ENCODE results near the gene MED22. TPM values are rescaled to one million over a fixed set of nuclear protein-coding genes. Genes with fewer than 3 reads are reported as not detected.

Gene MED22
- total and polyA plus RNA-seq, 2 donors, result 13.1 to 13.6 TPM

GRCh38 chr9:133389562-133389961, 41.6 kb upstream of the MED22 start:
- H3K9me3 ChIP-seq (ENCODE audit: control insufficient read depth in 2 of 2, insufficient read depth in 1 of 2, low read length in 1 of 2), result peaks cover 0 to 4% of the 10 kb centered on the region in 2 donors
- no peak overlapping the region for H3K27ac ChIP-seq (ENCODE audit: low read depth in 1 of 2, low read length in 1 of 2)
- 96% methylated on average over 13 of the region's 13 CpGs for WGBS
- no peaks in the 10 kb centered on the region for H3K36me3 ChIP-seq (ENCODE audit: control insufficient read depth in 2 of 2, insufficient read depth in 2 of 2, low read length in 1 of 2)
- peaks cover 0 to 2% of the 10 kb centered on the region in 2 donors for H3K4me1 ChIP-seq (ENCODE audit: control insufficient read depth in 2 of 2, insufficient read depth in 2 of 2, low read length in 2 of 2)
- H3K4me3 ChIP-seq (ENCODE audit: low read length in 2 of 2), result no peak overlapping the region
- DNase-seq (ENCODE audit: low read depth in 6 of 9, low spot score in 9 of 9), result no peak
- H3K27me3 ChIP-seq (ENCODE audit: control insufficient read depth in 2 of 2, insufficient read depth in 1 of 2, low read length in 1 of 2), result peaks cover 0 to 4% of the 10 kb centered on the region in 2 donors

DNA sequence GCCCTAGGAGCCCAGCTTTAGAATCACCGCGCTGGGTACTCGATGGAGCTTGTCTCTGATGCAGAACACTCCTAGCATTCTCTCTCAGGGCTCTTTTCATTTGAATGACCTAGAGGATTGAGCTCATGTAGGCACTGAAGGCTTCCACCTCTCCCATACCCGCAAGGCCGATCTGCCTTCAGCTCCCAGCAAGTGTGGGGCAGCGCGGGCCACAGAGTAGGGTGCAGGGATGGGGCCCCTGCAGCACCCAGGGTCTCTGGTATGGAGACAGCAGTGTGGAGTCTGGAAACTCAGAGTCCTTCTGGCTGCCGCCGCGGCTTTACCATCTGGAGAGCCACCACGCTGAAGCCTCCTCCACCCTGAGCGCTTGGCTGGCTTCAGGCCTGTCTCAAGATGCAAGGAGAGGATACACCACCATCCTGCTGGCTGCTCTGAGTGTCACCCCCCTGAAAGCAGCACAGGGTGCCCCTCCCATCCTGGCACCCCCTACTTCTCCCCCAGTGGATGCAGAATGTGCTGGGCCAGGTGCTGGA, 41.2 kb upstream of the MED22 start:
- DNase-seq (ENCODE audit: low read depth in 6 of 9, low spot score in 9 of 9), result no peak
- Histone ChIP-seq H3K27me3 (ENCODE audit: control insufficient read depth in 2 of 2, insufficient read depth in 1 of 2, low read length in 1 of 2) (no peaks in the 10 kb centered on the region), H3K9me3 (ENCODE audit: control insufficient read depth in 2 of 2, insufficient read depth in 1 of 2, low read length in 1 of 2) (peaks cover 0 to 4% of the 10 kb centered on the region in 2 donors), H3K4me3 (ENCODE audit: low read length in 2 of 2) (no peak overlapping the region), H3K4me1 (ENCODE audit: control insufficient read depth in 2 of 2, insufficient read depth in 2 of 2, low read length in 2 of 2) (peaks cover 0 to 2% of the 10 kb centered on the region in 2 donors), H3K27ac (ENCODE audit: low read depth in 1 of 2, low read length in 1 of 2) (no peak overlapping the region), H3K36me3 (ENCODE audit: control insufficient read depth in 2 of 2, insufficient read depth in 2 of 2, low read length in 1 of 2) (no peaks in the 10 kb centered on the region)
- 98% methylated on average over 12 of the region's 12 CpGs for WGBS

DNA sequence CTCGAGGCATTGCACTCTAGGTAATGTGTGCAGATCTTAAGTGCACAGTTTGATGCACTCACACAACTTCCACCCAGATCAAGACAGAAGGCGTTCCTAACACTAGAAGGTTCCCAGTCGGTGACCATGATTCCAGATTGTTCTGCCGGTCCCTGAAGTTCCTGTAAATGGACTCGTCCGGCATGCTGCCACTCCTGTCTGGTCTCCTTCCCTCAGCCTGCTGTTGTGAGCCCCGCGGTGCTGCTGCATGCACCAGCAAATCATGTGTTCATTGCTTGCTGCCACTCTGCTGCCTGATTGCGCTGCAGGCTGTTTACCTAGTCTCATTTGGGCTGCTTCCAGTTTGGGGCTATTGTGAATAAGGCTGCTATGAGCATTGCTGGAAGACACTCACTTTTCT, 39.7 kb upstream of the MED22 start:
- H3K9me3 ChIP-seq (ENCODE audit: control insufficient read depth in 2 of 2, insufficient read depth in 1 of 2, low read length in 1 of 2), result peaks cover 0 to 4% of the 10 kb centered on the region in 2 donors
- H3K4me3 ChIP-seq (ENCODE audit: low read length in 2 of 2), result no peak overlapping the region
- peaks cover 0 to 2% of the 10 kb centered on the region in 2 donors for H3K4me1 ChIP-seq (ENCODE audit: control insufficient read depth in 2 of 2, insufficient read depth in 2 of 2, low read length in 2 of 2)
- DNase-seq (ENCODE audit: low read depth in 6 of 9, low spot score in 9 of 9), result no peak
- no peak overlapping the region for H3K27ac ChIP-seq (ENCODE audit: low read depth in 1 of 2, low read length in 1 of 2)
- no peaks in the 10 kb centered on the region for H3K36me3 ChIP-seq (ENCODE audit: control insufficient read depth in 2 of 2, insufficient read depth in 2 of 2, low read length in 1 of 2)
- no peaks in the 10 kb centered on the region for H3K27me3 ChIP-seq (ENCODE audit: control insufficient read depth in 2 of 2, insufficient read depth in 1 of 2, low read length in 1 of 2)
- WGBS, result 93% methylated on average over 9 of the region's 9 CpGs

- Histone ChIP-seq H3K4me3 (ENCODE audit: low read length in 2 of 2) (no peak overlapping the region), H3K27me3 (ENCODE audit: control insufficient read depth in 2 of 2, insufficient read depth in 1 of 2, low read length in 1 of 2) (no peaks in the 10 kb centered on the region), H3K36me3 (ENCODE audit: control insufficient read depth in 2 of 2, insufficient read depth in 2 of 2, low read length in 1 of 2) (no peaks in the 10 kb centered on the region), H3K9me3 (ENCODE audit: control insufficient read depth in 2 of 2, insufficient read depth in 1 of 2, low read length in 1 of 2) (peaks cover 0 to 4% of the 10 kb centered on the region in 2 donors), H3K4me1 (ENCODE audit: control insufficient read depth in 2 of 2, insufficient read depth in 2 of 2, low read length in 2 of 2) (peaks cover 0 to 2% of the 10 kb centered on the region in 2 donors), H3K27ac (ENCODE audit: low read depth in 1 of 2, low read length in 1 of 2) (no peak overlapping the region)
- 97% methylated on average over 13 of the region's 13 CpGs for WGBS
- no peak for DNase-seq (ENCODE audit: low read depth in 6 of 9, low spot score in 9 of 9)
These were observed 38.4 kb upstream of the MED22 start for GRCh38 chr9:133386338-133386737.

GRCh38 chr9:133385452-133385851, 37.5 kb upstream of the MED22 start:
- Histone ChIP-seq H3K4me1 (ENCODE audit: control insufficient read depth in 2 of 2, insufficient read depth in 2 of 2, low read length in 2 of 2) (peaks cover 0 to 1% of the 10 kb centered on the region in 2 donors), H3K4me3 (ENCODE audit: low read length in 2 of 2) (no peak overlapping the region), H3K27me3 (ENCODE audit: control insufficient read depth in 2 of 2, insufficient read depth in 1 of 2, low read length in 1 of 2) (no peaks in the 10 kb centered on the region), H3K36me3 (ENCODE audit: control insufficient read depth in 2 of 2, insufficient read depth in 2 of 2, low read length in 1 of 2) (no peaks in the 10 kb centered on the region), H3K9me3 (ENCODE audit: control insufficient read depth in 2 of 2, insufficient read depth in 1 of 2, low read length in 1 of 2) (no peaks in the 10 kb centered on the region), H3K27ac (ENCODE audit: low read depth in 1 of 2, low read length in 1 of 2) (no peak overlapping the region)
- WGBS, result 96% methylated on average over 14 of the region's 14 CpGs
- DNase-seq (ENCODE audit: low read depth in 6 of 9, low spot score in 9 of 9), result no peak

- Histone ChIP-seq H3K4me1 (ENCODE audit: control insufficient read depth in 2 of 2, insufficient read depth in 2 of 2, low read length in 2 of 2) (no peaks in the 10 kb centered on the region), H3K27me3 (ENCODE audit: control insufficient read depth in 2 of 2, insufficient read depth in 1 of 2, low read length in 1 of 2) (no peaks in the 10 kb centered on the region), H3K36me3 (ENCODE audit: control insufficient read depth in 2 of 2, insufficient read depth in 2 of 2, low read length in 1 of 2) (no peaks in the 10 kb centered on the region), H3K27ac (ENCODE audit: low read depth in 1 of 2, low read length in 1 of 2) (no peak overlapping the region), H3K9me3 (ENCODE audit: control insufficient read depth in 2 of 2, insufficient read depth in 1 of 2, low read length in 1 of 2) (no peaks in the 10 kb centered on the region), H3K4me3 (ENCODE audit: low read length in 2 of 2) (no peak overlapping the region)
- DNase-seq (ENCODE audit: low read depth in 6 of 9, low spot score in 9 of 9), result no peak
- 91% methylated on average over 17 of the region's 17 CpGs for WGBS
These were observed 36.9 kb upstream of the MED22 start for GRCh38 chr9:133384736-133385321.

DNA sequence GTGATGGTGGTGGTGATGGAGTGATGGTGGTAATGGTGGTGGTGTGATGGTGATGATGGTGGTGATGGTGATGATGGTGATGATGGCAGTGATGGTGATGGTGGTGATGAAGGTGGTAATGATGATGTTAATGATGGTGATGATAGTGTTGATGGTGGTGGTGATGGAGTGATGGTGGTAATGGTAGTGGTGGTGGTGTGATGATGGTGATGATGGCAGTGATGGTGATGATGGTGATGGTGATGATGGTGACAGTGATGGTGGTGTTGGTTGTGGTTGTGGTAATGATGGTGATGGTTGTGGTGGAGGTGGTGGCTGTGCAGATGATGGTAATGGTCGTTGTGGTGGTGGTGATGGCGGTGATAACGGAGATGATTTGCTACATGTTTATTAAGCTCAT, 35.5 kb upstream of the MED22 start:
- Histone ChIP-seq H3K36me3 (ENCODE audit: control insufficient read depth in 2 of 2, insufficient read depth in 2 of 2, low read length in 1 of 2) (no peaks in the 10 kb centered on the region), H3K27ac (ENCODE audit: low read depth in 1 of 2, low read length in 1 of 2) (no peak overlapping the region), H3K9me3 (ENCODE audit: control insufficient read depth in 2 of 2, insufficient read depth in 1 of 2, low read length in 1 of 2) (no peaks in the 10 kb centered on the region), H3K4me3 (ENCODE audit: low read length in 2 of 2) (no peak overlapping the region), H3K27me3 (ENCODE audit: control insufficient read depth in 2 of 2, insufficient read depth in 1 of 2, low read length in 1 of 2) (no peaks in the 10 kb centered on the region), H3K4me1 (ENCODE audit: control insufficient read depth in 2 of 2, insufficient read depth in 2 of 2, low read length in 2 of 2) (no peaks in the 10 kb centered on the region)
- WGBS, result 94% methylated on average over 3 of the region's 3 CpGs
- DNase-seq (ENCODE audit: low read depth in 6 of 9, low spot score in 9 of 9), result no peak

GRCh38 chr9:133382507-133383141, 34.7 kb upstream of the MED22 start:
- WGBS, result 83% methylated on average over 4 of the region's 4 CpGs
- no peaks in the 10 kb centered on the region for H3K27me3 ChIP-seq (ENCODE audit: control insufficient read depth in 2 of 2, insufficient read depth in 1 of 2, low read length in 1 of 2)
- H3K4me1 ChIP-seq (ENCODE audit: control insufficient read depth in 2 of 2, insufficient read depth in 2 of 2, low read length in 2 of 2), result no peaks in the 10 kb centered on the region
- no peak overlapping the region for H3K27ac ChIP-seq (ENCODE audit: low read depth in 1 of 2, low read length in 1 of 2)
- H3K36me3 ChIP-seq (ENCODE audit: control insufficient read depth in 2 of 2, insufficient read depth in 2 of 2, low read length in 1 of 2), result no peaks in the 10 kb centered on the region
- no peaks in the 10 kb centered on the region for H3K9me3 ChIP-seq (ENCODE audit: control insufficient read depth in 2 of 2, insufficient read depth in 1 of 2, low read length in 1 of 2)
- H3K4me3 ChIP-seq (ENCODE audit: low read length in 2 of 2), result no peak overlapping the region
- DNase-seq (ENCODE audit: low read depth in 6 of 9, low spot score in 9 of 9), result no peak

GRCh38 chr9:133380734-133381133, 32.8 kb upstream of the MED22 start:
- WGBS, result 93% methylated on average over 4 of the region's 4 CpGs
- DNase-seq (ENCODE audit: low read depth in 6 of 9, low spot score in 9 of 9), result no peak
- no peaks in the 10 kb centered on the region for H3K9me3 ChIP-seq (ENCODE audit: control insufficient read depth in 2 of 2, insufficient read depth in 1 of 2, low read length in 1 of 2)

More at GRCh38 chr9:133380734-133381133, 32.8 kb upstream of the MED22 start:
- Histone ChIP-seq H3K27ac (ENCODE audit: low read depth in 1 of 2, low read length in 1 of 2) (no peak overlapping the region), H3K27me3 (ENCODE audit: control insufficient read depth in 2 of 2, insufficient read depth in 1 of 2, low read length in 1 of 2) (peaks cover 0 to 5% of the 10 kb centered on the region in 2 donors), H3K4me3 (ENCODE audit: low read length in 2 of 2) (no peak overlapping the region), H3K36me3 (ENCODE audit: control insufficient read depth in 2 of 2, insufficient read depth in 2 of 2, low read length in 1 of 2) (no peaks in the 10 kb centered on the region), H3K4me1 (ENCODE audit: control insufficient read depth in 2 of 2, insufficient read depth in 2 of 2, low read length in 2 of 2) (peaks cover 5% of the 10 kb centered on the region in 2 donors)

All from thymus (tissue), 11 donors.